HL-60 (cell line): Measurements from ENCODE around the gene CELF5.
"Not testable (repeated sequence)": the region's sequence is repeated elsewhere in the genome, so short reads cannot be mapped to it uniquely, and the experiment has no call there.

Experiments used
- DNase-seq, 2 experiments: peaks; one replicate each; pipeline ENCODE4 v3.0.0-alpha.2; 2010 to 2020; ENCODE audit warnings: low read depth in 1 of 2, low spot score in 1 of 2
- H3K27ac ChIP-seq: fragments of 250-450 bp; sonication (Bioruptor Pico); replicated peaks from 2 replicates; pipeline ENCODE4 v1.5.1; 2020; ENCODE audit warnings: mild to moderate bottlenecking, moderate library complexity
- H3K27me3 ChIP-seq: fragments of 250-450 bp; sonication (Bioruptor Pico); 2 replicates; pipeline ENCODE4 v1.5.1; 2021; ENCODE audit warnings: mild to moderate bottlenecking, moderate library complexity; ENCODE audit not compliant: insufficient read depth, poor library complexity, severe bottlenecking
- H3K4me3 ChIP-seq: replicated peaks from 2 replicates; pipeline ENCODE4 v1.5.1; 2011; ENCODE audit warnings: mild to moderate bottlenecking, control low read depth, low read length; ENCODE audit not compliant: insufficient read depth
- GABPA ChIP-seq: IDR thresholded peaks from 2 replicates; pipeline ENCODE4 v1.6.1; 2012; ENCODE audit warnings: low read depth
- POLR2AphosphoS5 ChIP-seq: IDR thresholded peaks from 2 replicates; pipeline ENCODE4 v1.6.1; 2012; ENCODE audit warnings: low read depth
- SPI1 ChIP-seq: IDR thresholded peaks from 2 replicates; pipeline ENCODE4 v1.6.1; 2012; ENCODE audit warnings: low read depth, mild to moderate bottlenecking, borderline replicate concordance
- TF ChIP-seq, protein P1 (sequence below): IDR thresholded peaks from 2 replicates; pipeline ENCODE4 v1.6.1; 2012; ENCODE audit warnings: low read depth; ENCODE audit not compliant: insufficient replicate concordance
- TF ChIP-seq, protein P2 (sequence below): IDR thresholded peaks from one replicate; pipeline ENCODE4 v1.5.1; 2011; ENCODE audit warnings: low read length, control low read depth, inconsistent platforms; ENCODE audit not compliant: insufficient read depth

Gene CELF5

DNA sequence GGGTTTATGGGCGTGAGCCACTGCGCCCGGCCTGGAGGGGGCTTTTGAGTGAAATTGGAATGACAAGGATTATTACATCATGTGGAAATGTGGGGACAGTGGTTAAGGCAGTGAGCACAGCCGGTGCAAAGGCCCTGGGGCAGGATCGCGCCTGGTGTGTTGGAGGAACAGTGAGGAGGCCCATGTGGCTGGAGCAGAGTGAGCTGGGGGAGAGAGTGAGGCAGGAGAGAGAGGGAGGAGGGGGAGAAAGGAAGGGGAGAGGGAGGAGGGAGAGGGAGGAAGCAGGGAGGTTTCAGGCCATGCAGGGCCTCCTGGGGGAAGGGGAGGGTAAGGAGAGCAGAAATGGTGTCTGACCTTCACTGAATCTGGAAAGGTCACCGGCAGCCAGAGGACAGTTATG, 11.3 kb upstream of the CELF5 start:
- no peak for DNase-seq
- TF ChIP-seq, protein P1, sequence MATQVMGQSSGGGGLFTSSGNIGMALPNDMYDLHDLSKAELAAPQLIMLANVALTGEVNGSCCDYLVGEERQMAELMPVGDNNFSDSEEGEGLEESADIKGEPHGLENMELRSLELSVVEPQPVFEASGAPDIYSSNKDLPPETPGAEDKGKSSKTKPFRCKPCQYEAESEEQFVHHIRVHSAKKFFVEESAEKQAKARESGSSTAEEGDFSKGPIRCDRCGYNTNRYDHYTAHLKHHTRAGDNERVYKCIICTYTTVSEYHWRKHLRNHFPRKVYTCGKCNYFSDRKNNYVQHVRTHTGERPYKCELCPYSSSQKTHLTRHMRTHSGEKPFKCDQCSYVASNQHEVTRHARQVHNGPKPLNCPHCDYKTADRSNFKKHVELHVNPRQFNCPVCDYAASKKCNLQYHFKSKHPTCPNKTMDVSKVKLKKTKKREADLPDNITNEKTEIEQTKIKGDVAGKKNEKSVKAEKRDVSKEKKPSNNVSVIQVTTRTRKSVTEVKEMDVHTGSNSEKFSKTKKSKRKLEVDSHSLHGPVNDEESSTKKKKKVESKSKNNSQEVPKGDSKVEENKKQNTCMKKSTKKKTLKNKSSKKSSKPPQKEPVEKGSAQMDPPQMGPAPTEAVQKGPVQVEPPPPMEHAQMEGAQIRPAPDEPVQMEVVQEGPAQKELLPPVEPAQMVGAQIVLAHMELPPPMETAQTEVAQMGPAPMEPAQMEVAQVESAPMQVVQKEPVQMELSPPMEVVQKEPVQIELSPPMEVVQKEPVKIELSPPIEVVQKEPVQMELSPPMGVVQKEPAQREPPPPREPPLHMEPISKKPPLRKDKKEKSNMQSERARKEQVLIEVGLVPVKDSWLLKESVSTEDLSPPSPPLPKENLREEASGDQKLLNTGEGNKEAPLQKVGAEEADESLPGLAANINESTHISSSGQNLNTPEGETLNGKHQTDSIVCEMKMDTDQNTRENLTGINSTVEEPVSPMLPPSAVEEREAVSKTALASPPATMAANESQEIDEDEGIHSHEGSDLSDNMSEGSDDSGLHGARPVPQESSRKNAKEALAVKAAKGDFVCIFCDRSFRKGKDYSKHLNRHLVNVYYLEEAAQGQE, result no peak
- TF ChIP-seq SPI1 (no peak), POLR2AphosphoS5 (no peak), GABPA (no peak)
- TF ChIP-seq, protein P2, sequence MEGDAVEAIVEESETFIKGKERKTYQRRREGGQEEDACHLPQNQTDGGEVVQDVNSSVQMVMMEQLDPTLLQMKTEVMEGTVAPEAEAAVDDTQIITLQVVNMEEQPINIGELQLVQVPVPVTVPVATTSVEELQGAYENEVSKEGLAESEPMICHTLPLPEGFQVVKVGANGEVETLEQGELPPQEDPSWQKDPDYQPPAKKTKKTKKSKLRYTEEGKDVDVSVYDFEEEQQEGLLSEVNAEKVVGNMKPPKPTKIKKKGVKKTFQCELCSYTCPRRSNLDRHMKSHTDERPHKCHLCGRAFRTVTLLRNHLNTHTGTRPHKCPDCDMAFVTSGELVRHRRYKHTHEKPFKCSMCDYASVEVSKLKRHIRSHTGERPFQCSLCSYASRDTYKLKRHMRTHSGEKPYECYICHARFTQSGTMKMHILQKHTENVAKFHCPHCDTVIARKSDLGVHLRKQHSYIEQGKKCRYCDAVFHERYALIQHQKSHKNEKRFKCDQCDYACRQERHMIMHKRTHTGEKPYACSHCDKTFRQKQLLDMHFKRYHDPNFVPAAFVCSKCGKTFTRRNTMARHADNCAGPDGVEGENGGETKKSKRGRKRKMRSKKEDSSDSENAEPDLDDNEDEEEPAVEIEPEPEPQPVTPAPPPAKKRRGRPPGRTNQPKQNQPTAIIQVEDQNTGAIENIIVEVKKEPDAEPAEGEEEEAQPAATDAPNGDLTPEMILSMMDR, result no peak
- Histone ChIP-seq H3K4me3 (no peak overlapping the region), H3K27me3 (no peaks in the 10 kb centered on the region), H3K27ac (no peak overlapping the region)

DNA sequence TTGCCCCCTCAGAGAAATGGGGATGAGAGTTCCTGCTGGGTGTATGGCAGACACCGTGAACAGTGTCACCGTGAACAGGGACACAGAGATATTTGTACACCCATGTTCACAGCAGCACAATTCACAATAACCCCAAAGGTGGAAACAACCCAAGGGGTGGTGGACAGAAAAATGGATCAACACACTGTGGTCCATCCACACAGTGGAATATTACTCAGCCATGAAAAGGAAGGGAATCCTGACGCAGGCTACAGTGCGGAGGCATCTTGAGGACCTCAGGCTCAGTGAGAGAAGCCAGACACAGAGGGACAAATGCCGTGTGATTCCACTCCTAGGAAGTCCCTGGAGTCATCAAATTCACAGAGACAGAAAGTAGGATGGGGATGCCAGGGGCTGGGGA, 7.6 kb upstream of the CELF5 start:
- Histone ChIP-seq H3K27ac (no peak overlapping the region), H3K4me3 (no peak overlapping the region), H3K27me3 (no peaks in the 10 kb centered on the region)
- DNase-seq, result no peak
- TF ChIP-seq, protein P1, result no peak

DNA sequence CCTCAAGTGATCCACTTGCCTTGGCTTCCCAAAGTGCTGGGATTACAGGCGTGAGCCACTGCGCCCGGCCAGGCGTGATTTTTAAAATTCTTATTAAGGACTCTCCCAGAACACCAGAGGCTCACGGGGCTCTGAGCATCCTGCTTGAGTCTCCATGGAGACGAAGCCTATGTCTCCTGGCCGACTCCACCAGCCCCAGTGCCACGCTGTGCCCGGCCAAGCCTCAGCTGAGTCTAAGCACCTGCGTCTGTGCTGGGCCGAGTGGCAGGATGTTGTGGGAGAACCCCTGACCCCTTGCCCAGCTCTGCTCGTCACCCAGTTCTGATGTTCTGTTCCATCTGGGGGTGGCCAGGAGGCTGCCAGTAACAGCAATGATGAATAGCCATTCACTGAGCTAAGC, 3.9 kb upstream of the CELF5 start:
- no peak for TF ChIP-seq POLR2AphosphoS5
- TF ChIP-seq, protein P1, result no peak
- no peak for TF ChIP-seq SPI1
- TF ChIP-seq, protein P2, result no peak
- TF ChIP-seq GABPA, result no peak
- no peak for DNase-seq
- peaks cover 6% of the 10 kb centered on the region for H3K27me3 ChIP-seq
- no peak overlapping the region for H3K27ac ChIP-seq
- H3K4me3 ChIP-seq, result no peak overlapping the region

DNA sequence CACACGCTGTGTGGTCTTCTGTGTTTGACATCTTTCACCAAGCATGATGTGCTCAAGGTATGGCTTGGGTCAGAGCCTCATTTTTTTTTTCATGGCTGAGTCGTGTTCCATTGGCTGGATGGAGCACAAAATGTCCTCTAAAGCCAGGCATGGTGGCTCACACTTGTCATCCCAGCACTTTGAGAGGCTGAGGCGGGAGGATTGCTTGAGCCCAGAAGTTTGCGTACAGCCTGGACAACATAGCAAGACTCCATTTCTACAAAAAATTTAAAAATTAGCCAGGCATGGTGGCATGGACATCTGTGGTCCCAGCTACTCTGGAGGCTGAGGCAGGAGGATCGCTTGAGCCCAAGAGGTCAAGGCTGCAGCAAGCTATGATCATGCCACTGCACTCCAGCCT, 2.9 kb upstream of the CELF5 start:
- not testable (repeated sequence) for H3K27ac ChIP-seq, DNase-seq, H3K4me3 ChIP-seq
- peaks cover 12% of the 10 kb centered on the region for H3K27me3 ChIP-seq
